ES-I3 (cell line): ENCODE data around the gene SERPIND1.

Source experiments
- H3K36me3 ChIP-seq: 2 replicates; pipeline ENCODE4 v1.6.1; 2013; ENCODE audit warnings: mild to moderate bottlenecking, low read length, control low read depth, moderate library complexity; ENCODE audit not compliant: insufficient read depth
- H3K4me1 ChIP-seq: 2 replicates; pipeline ENCODE4 v1.6.1; 2013; ENCODE audit warnings: mild to moderate bottlenecking, control low read depth, low read length; ENCODE audit not compliant: insufficient read depth
- H3K9ac ChIP-seq: 2 replicates; pipeline ENCODE4 v1.6.1; 2013; ENCODE audit warnings: low read depth, mild to moderate bottlenecking, low read length, moderate library complexity
- H3K9me3 ChIP-seq: 2 replicates; pipeline ENCODE4 v1.6.1; 2013; ENCODE audit warnings: mild to moderate bottlenecking, low read length, moderate library complexity; ENCODE audit not compliant: control insufficient read depth, insufficient read depth

The SERPIND1 gene

DNA sequence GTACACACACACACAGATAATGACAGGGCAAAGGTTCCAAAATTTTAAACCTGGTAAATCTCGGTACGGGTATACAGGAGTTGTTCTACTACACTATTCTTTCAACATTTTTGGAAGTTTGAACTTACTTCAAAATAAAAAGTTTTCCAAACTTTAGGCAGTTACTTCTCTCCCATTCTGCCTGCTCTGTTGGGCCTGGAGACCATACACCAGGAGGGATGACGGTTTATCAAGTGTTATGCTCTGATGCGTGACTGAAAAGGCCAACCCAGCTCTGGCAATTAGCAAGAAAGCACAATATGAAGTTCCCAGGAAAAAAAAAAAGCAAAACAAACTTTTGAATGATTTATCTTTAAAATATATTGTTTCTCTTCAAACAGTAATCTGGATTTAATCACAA lies 969 bp downstream of the SERPIND1 start:
- Histone ChIP-seq H3K9ac (no peak overlapping the region), H3K9me3 (no peaks in the 10 kb centered on the region), H3K4me1 (peaks cover 4% of the 10 kb centered on the region; the same call in 1 of the 2 replicates), H3K36me3 (no peaks in the 10 kb centered on the region)

DNA sequence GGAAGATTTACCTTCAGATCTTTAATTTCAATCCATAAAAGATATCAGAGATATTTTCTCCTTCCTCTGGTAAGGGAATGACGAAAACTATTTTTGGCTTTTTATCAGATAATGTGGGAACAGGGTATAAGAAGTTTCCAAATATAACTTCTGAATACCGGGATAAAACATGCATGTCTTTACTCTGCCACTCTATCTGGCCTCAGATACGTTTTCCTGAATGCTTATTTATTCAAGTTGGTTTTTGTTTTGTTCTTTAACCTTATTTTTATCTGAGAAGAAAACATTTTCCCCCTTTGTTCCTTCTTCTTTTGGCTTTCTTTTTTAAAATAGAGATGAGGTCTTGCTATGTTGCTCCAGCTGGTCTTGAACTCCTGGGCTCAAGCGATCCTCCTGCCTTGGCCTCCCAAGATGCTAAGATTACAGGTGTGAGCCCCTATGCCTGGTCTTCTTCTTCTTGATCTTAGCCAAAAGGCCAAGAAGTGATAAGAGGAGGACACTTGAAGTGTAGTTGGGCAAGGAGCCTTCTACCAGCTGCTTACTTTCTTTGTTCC lies 1.5 kb downstream of the SERPIND1 start:
- Histone ChIP-seq H3K4me1 (peaks cover 4% of the 10 kb centered on the region; the same call in 1 of the 2 replicates), H3K9ac (no peak overlapping the region), H3K9me3 (no peaks in the 10 kb centered on the region), H3K36me3 (no peaks in the 10 kb centered on the region)

DNA sequence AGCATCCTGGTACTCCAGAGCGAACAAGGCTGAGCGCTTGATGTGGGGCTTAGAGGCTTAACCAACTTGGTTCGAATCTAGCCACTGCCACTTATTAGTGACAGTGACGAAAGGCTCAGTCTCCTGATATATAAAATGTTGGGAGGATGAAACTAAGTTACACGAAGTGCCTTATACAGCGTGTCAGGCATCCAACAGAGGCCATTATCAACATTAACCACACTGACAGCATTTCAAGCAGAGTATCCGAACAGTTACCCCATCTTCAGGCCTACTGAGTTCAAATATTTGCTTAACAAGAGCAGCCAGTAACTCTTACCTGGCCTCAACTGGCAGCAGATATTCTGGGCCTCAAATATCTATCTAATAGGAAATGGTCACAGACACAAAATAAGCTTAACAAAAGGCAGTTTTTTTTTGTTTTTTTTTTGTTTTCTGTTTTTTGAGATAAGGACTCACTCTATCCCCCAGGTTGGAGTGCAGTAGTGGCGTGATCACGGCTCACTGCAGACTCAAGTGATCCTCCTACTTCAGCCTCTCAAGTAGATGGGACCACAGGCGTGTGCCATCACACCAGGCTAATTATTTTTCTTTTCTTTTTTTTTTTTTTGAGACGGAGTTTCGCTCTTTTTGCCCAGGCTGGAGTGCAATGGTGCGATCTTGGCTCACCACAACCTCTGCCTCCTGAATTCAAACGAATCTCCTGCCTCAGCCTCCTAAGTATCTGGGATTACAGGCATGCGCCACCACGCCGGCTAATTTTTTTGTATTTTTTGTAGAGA lies 2.9 kb downstream of the SERPIND1 start:
- Histone ChIP-seq H3K4me1 (peaks cover 4% of the 10 kb centered on the region; the same call in 1 of the 2 replicates), H3K9ac (no peak overlapping the region), H3K36me3 (no peaks in the 10 kb centered on the region), H3K9me3 (no peaks in the 10 kb centered on the region)

DNA sequence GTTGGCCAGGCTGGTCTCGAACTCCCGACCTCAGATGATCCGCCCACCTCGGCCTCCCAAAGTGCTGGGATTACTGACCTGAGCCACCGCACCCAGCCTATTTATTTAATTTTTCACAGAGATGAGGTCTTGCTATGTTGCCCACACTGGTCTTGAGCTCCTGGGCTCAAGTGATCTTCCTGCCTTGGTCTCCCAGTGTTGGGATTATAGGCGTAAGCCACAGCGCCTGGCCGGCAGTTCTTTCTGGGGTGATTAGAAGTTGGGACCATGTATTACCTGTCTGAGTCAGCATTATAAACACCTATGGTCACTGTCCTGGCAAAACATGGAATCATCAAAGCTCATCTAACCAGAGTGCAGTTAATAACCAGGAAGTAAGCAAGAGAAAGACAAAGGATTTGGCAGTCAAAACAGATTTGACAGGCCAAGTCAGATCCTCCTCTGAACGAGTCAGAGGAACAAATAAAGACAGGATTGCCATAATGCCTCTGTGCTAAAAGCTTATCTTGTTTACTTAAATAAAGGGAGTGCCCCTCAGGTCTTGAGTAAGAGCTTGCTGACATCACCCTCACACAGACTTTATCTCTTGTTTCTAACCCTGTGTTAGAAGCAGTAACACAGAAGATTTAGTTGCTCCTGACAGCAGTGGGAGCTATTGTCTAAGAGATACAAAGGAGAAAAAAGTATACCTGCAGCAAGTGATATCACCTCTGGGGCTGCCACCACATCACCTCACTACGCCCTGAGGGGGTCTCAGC lies 3.7 kb downstream of the SERPIND1 start:
- H3K36me3 ChIP-seq: no peaks in the 10 kb centered on the region
- no peak overlapping the region for H3K9ac ChIP-seq
- H3K9me3 ChIP-seq: no peaks in the 10 kb centered on the region
- H3K4me1 ChIP-seq: peaks cover 4% of the 10 kb centered on the region; the same call in 1 of the 2 replicates

DNA sequence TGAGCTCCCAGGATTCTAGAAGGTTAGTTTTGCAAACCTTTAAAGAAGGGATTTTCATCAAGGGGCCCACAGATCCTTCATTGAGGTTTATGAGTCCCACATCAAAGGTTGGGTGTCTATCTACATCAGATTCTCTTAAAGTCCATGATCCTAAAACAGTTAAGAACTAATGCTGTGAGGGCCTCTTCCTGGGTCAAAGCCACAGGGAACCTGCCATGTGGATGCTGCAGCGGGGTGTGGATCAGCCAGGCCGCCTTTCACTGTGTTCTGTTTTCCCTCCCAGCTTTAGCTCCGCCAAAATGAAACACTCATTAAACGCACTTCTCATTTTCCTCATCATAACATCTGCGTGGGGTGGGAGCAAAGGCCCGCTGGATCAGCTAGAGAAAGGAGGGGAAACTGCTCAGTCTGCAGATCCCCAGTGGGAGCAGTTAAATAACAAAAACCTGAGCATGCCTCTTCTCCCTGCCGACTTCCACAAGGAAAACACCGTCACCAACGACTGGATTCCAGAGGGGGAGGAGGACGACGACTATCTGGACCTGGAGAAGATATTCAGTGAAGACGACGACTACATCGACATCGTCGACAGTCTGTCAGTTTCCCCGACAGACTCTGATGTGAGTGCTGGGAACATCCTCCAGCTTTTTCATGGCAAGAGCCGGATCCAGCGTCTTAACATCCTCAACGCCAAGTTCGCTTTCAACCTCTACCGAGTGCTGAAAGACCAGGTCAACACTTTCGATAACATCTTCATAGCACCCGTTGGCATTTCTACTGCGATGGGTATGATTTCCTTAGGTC lies 5.3 kb downstream of the SERPIND1 start:
- peaks cover 12% of the 10 kb centered on the region for H3K4me1 ChIP-seq
- H3K9me3 ChIP-seq: no peaks in the 10 kb centered on the region
- no peak overlapping the region for H3K9ac ChIP-seq
- no peaks in the 10 kb centered on the region for H3K36me3 ChIP-seq

DNA sequence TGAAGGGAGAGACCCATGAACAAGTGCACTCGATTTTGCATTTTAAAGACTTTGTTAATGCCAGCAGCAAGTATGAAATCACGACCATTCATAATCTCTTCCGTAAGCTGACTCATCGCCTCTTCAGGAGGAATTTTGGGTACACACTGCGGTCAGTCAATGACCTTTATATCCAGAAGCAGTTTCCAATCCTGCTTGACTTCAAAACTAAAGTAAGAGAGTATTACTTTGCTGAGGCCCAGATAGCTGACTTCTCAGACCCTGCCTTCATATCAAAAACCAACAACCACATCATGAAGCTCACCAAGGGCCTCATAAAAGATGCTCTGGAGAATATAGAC lies 5.9 kb downstream of the SERPIND1 start:
- H3K9me3 ChIP-seq: no peaks in the 10 kb centered on the region
- no peak overlapping the region for H3K9ac ChIP-seq
- H3K36me3 ChIP-seq: no peaks in the 10 kb centered on the region
- H3K4me1 ChIP-seq: peaks cover 12% of the 10 kb centered on the region

DNA sequence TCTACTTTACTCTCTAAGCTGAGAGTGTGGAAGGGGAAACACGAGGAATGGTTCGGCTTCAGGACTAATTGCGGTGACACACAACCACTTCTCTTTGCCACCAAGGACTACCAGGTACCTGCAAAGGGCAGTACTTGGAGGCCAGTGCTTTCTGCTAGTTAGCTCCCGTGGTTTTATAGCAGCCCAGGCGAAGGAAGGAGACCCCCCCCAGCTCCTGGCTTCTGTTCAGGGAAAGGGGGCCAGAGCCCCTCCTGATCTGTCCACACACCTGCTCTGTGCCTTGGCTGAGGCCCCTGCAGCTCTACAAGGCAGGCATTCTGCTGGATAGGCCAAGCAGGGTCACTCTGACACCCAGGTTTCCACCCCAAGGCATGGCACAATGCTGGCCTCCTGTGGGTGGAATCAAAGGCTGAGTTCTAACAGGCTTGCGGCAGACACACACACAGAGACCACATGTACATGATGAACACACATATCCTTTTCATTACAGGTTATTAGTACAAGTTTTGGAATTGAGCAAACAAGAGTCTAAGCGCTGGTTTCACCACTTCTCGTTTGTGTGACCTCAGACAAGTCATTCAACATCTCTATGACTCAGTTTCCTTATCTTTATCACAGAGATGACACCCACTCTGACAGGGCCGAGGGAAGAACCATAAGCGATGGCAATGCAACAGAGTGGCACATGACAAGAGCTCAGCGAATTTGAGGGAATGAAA lies 7.5 kb downstream of the SERPIND1 start:
- Histone ChIP-seq H3K4me1 (peaks cover 12% of the 10 kb centered on the region), H3K9me3 (no peaks in the 10 kb centered on the region)

DNA sequence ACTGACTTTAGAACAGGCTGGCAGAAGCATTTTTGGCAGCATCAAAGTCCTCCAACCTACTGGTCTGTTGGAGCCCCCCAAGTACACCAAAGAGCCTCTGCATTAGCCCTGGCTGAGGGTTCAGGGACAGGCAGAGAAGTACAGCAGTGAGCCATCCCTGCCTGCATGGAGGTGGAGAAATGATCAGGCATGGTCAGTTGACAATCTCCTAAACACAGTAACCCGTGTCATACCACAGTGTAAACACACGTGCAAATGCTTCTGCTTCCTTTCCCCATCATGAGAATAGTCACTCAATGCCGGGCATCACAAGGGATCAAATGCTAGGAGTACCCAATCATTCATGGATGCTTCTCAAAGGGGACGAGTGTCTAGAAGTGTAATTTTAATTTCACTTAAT lies 8.2 kb downstream of the SERPIND1 start:
- Histone ChIP-seq H3K36me3 (no peaks in the 10 kb centered on the region), H3K9me3 (no peaks in the 10 kb centered on the region), H3K4me1 (peaks cover 12% of the 10 kb centered on the region), H3K9ac (no peak overlapping the region)

More for the DNA sequence above, 7.5 kb downstream of the SERPIND1 start:
- Histone ChIP-seq H3K36me3 (no peaks in the 10 kb centered on the region), H3K9ac (no peak overlapping the region)

DNA sequence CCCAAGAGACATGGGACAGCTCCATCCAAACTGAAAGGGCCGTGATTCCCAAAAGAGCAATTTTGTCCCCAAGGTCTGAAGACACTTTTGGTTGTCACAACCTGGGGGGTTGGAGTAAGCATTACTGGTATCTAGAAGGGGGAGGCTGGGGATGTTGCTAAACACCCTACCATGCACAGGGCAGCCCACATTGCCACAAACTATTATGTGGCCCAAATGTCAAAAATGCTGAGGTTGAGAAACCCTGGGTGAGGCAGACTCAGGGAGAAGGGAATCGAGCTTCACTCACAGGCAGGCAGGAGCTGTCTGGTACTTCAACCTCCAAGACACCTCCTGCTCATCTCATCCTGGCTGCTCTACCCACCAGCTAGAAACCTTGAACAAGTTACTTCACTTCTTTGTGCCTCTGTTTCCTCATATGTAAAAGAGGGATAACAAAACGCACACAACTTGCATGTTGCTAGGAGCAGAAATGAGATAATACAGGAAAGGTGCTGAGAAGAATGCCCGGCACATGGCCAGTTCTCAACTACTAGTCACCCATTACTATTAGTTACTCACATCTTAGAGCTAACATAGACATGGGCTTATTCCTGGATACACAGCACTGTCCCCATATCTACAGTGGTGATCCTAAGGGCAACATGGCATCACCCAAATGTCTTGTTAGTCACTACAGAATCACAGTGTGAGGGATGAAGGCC lies 8.8 kb downstream of the SERPIND1 start:
- Histone ChIP-seq H3K9me3 (no peaks in the 10 kb centered on the region), H3K9ac (no peak overlapping the region), H3K4me1 (peaks cover 12% of the 10 kb centered on the region), H3K36me3 (no peaks in the 10 kb centered on the region)

DNA sequence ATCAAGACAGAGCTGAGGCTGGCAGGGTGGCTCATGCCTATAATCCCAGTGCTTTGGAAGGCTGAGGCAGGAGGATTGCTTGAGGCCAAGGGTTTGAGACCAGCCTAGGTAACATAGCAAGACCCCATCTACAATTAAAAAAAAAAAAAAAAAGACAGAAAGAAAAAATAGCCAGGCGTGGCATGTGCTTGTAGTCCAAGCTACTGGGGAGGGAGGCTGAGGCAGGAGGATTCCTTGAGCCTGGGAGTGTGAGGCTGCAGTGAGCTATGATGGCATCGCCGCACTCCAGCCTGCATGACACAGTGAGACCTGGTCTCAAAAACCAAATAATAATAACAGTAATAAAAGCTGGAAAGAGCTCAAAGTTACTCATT lies 9.4 kb downstream of the SERPIND1 start:
- no peaks in the 10 kb centered on the region for H3K9me3 ChIP-seq
- peaks cover 12% of the 10 kb centered on the region for H3K4me1 ChIP-seq
- no peak overlapping the region for H3K9ac ChIP-seq
- no peaks in the 10 kb centered on the region for H3K36me3 ChIP-seq

DNA sequence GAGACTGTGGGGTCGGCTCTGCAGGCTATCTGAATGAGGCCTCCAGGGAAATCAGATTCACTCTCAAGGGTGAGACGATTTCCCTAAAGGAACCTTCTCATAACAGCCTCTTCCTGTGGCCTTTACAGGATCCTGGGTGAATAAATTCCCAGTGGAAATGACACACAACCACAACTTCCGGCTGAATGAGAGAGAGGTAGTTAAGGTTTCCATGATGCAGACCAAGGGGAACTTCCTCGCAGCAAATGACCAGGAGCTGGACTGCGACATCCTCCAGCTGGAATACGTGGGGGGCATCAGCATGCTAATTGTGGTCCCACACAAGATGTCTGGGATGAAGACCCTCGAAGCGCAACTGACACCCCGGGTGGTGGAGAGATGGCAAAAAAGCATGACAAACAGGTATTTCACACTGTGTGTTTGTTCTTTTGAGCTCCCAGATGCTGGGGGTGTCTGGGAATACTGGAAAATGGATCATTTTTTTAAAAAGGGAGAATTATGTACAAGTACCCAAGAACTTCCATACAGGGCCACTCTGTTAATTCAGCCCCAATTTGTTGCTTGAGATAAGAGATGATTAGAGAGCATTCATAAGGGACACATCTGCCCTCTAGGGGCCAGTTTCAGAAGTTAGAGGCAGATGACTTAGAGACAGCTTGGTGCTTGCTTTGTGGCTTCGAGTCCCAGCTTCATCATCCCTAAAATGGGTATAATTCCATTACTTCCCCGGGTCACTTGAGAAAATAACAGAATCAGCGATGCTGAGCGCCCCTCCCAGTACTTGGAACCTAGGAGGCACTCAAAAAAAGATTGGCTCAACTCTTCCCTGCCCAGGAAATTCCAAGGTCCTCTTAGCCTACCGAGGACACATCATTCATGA lies 10.2 kb downstream of the SERPIND1 start:
- H3K9me3 ChIP-seq: no peaks in the 10 kb centered on the region
- peaks cover 12% of the 10 kb centered on the region for H3K4me1 ChIP-seq
- H3K36me3 ChIP-seq: no peaks in the 10 kb centered on the region
- no peak overlapping the region for H3K9ac ChIP-seq

DNA sequence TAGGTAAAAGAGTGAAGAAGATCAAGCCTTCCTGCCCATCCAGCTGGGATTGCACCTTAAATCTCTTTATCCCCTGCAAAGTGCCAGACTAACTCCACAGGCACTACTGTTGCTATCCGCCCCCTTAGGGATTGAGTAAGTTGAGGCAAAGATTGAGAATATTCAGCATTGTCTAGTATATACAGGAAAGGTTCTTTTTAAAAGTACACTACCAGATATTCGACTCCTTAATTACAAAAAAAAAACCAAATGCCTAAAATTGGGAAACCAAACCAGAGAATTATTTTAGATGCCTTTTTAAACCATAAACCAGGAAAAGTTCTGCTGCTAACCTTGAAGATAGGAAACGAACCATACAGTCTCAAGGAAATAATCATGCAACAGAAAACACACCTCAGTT lies 11.5 kb downstream of the SERPIND1 start:
- Histone ChIP-seq H3K9me3 (no peaks in the 10 kb centered on the region), H3K9ac (no peak overlapping the region), H3K36me3 (no peaks in the 10 kb centered on the region), H3K4me1 (peaks cover 8% of the 10 kb centered on the region)

DNA sequence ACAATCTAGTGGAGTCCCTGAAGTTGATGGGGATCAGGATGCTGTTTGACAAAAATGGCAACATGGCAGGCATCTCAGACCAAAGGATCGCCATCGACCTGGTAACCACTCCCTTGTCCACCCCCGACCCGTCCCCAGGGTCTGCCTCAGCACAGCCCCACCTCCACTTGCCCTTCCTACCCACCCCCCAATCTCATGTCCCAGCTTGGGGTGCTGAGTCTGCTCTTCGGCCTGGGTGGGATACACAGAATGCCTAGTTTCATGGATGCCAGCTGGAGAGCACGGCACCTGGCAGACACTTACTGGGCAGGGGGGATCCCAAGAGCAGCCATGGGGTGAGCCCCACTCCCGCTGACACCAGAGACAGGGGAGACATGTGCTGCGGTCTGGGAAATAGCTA lies 12.1 kb downstream of the SERPIND1 start:
- peaks cover 8% of the 10 kb centered on the region for H3K4me1 ChIP-seq
- no peak overlapping the region for H3K9ac ChIP-seq
- H3K9me3 ChIP-seq: no peaks in the 10 kb centered on the region
- no peaks in the 10 kb centered on the region for H3K36me3 ChIP-seq
